Astrocyte of the hippocampus (primary cell): ENCODE results near the gene TRIM17.

Experiments
- DNase-seq: peaks from one replicate; pipeline ENCODE4 v3.0.0; 2011; ENCODE audit warnings: low read depth, low spot score

Gene TRIM17

DNA sequence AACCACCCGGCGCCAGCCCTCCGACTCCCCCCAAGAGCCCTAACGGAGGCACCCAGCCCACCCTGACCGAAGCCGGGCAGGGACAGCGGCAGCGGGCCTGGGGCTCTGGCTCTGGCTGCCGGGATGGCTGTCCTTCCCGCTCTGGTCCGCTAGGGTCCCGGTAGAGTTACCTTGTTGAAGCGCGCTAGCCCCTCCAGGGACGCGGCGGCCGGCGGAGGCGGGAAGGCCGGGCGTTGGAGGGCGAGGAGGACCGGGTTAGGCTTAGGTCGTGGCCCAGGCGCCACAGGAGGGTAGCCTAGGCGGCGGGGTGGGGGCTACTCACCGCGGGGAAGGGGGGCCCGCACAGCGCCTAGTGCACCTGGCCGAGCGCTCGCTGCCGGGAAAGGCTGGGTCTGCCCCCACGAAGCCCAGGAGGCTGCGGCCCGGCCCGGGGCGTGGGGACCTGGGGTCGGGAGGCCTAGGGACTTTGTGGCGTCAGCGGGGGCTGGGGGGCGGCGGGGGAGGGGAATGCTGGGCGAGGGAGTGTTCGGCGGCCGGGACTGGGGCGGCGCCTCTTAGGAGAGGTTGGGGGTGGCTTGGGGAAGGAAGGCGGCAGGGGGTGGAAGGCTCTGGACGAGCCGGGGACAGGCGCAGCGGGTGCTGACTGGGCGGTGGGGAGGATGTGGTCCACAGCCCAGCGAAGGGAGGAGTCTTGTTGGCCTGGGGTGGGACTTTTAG is at the start of gene TRIM17:
TSS of gene TRIM17 (minus strand) at position 645 of the 717 bp plus-strand sequence. CDS start 1,789 bp downstream, outside the sequence.
- DNase-seq: peak; percentile 71

DNA sequence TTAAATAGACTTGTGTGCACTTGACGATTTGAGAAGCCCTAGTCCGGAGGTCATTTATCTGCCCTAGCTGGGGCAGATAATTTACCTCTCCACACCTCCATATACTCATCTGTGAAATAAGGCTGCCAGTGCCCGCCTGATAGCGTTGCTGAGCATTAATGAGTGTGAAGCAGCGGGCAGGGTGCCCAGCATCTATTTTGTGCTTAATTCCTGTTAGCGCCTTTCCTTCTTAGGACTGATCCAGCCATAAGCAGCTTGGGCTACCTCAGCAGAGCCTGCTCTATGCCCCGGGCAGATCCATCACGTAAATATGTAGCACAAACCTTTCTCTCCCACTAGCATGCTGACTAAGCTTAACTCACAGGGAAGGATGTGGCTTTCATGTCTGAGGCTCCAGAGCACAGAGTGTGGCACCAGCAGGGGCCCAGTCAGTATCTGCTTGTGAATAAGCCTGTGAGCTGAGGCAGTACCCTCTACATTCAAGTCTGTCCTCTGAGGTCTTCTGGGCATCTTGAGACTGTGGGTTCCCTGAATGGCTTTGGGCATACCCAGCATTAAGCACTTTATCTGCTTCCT is 49.0 kb upstream of the TRIM17 start:
- no peak for DNase-seq

DNA sequence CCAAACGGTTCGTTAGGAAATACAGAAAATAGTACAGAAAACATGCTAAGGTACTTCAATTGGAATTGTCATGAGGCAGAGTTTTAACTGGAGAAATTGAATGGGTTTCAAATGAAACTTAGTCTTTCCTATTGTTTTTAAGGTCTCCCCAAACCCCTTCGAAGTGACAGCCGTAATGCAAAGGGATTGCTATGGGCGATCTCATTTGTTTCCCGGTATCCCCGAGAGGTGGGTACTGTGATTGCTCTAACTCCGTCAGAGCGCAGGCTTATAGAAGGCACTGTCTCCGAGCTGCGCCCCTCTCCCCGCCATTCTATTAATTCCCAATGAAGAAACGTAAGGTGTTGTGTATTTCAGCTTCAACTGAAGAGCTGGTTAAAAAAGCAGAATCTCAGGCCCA is 48.5 kb upstream of the TRIM17 start:
- no peak for DNase-seq

DNA sequence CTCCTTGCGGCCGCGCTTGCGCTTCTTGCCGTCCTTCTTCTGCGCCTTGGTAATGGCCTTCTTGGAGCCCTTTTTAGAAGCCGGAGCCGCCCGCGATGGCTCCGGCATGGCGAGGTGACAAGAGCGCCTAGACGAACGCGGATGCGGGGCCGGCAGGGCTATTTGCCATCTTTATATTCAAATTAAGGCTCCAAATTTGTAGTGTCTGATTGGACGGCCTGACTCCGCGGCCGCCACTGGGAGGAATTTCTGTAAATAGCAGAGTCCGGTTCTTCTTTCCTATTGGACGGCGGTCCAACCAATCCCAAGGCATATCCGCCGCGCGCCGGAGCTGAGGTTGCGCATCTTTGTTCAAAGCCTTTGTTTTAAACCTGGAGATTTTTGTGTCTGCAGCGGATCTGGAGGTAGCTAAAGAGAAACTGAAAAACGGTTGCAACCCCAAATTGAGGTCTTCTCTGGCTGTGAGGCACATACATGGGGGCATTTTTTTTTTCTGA is 47.9 kb upstream of the TRIM17 start:
- DNase-seq: peak; percentile 92

GRCh38 chr1:228463559-228464455 is 47.1 kb upstream of the TRIM17 start:
- DNase-seq: no peak

- DNase-seq: no peak
Measured at GRCh38 chr1:228463009-228463558, 46.4 kb upstream of the TRIM17 start.

DNA sequence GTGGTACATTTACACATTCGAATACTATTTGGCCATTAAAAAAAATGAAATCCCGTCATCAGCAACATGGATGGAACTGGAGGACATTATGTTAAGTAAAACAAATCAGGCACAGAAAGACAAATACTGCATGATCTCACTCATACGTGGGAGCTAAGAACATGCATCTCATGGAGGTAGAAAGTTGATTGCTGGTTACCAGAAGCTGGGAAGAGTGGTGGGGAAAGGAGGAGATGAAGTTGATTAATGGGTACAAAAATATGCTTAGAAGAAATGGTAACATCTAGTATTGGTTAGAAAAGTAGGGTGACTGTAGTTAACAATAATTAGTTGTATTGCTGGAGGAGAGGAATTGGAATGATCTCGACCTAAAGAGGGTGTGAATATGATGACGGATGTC is 45.9 kb upstream of the TRIM17 start:
- DNase-seq: no peak

GRCh38 chr1:228460821-228461220 is 44.2 kb upstream of the TRIM17 start:
- no peak for DNase-seq

DNA sequence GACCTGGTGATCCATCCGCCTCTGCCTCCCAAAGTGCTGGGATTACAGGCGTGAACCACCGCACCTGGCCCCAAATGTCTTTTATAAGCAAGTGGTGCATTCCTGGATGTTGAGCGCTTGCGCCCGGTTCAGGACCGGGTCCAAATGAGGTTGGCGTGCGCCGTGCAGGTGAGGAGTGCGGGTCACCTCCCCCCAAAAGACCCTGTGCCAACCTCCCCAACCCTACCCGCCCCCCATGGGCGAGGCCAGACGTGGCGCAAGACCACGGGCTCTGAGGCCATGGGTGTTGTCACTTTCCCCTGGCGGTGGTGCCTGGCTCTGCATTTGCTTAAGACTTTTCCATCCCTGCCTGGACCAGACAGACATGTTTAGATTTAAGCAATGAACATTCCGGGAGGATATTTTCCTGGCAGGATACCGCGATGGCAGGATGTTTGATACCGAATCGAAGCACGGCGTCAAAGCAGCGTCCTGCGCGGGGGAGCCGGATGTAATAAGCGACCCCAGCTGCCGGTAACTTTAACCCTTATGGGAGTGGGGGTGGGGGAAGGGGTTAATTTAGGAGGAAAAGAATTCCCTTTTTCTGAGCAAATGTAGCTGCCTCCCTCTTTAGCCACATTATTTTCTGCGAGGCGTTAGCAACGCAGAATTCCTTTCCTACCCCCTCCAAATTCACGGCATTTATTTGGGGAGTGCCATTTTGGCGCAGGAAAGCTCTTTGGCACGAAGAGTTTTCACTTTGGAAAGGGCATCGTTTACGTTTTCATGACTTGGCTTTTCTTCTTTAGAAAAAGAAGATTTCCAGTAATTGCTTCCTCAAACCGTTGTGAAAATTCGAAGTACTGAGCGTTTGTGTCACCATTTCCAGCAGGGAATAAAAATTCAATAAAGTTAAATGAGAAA is 42.7 kb upstream of the TRIM17 start:
- DNase-seq: peak; percentile 82

DNA sequence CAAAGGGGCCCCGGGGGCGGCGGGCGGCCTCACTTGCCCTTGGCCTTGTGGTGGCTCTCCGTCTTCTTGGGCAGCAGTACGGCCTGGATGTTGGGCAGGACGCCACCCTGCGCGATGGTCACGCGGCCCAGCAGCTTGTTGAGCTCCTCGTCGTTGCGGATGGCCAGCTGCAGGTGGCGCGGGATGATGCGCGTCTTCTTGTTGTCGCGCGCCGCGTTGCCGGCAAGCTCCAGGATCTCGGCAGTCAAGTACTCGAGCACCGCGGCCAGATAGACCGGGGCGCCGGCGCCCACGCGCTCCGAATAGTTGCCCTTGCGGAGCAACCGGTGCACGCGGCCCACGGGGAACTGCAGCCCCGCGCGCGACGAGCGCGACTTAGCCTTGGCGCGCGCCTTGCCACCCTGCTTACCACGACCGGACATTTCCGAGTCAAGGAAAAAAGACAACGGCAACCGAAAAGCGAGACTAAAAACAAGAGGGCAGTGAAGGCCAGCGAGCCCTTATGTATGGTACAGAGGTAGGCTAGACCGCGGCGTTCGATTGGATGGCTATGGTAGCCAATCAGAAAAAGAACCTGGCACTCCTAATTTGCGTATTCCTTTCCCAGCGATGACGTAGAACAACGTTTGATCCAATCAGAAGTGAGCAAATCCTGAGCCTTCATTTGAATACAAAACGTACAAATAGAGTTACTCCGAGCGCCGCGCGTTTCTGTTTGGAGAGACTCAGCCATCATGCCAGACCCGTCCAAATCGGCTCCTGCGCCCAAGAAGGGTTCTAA is 40.9 kb upstream of the TRIM17 start:
- peak; percentile 98 for DNase-seq

GRCh38 chr1:228457017-228457395 is 40.3 kb upstream of the TRIM17 start:
- no peak for DNase-seq

DNA sequence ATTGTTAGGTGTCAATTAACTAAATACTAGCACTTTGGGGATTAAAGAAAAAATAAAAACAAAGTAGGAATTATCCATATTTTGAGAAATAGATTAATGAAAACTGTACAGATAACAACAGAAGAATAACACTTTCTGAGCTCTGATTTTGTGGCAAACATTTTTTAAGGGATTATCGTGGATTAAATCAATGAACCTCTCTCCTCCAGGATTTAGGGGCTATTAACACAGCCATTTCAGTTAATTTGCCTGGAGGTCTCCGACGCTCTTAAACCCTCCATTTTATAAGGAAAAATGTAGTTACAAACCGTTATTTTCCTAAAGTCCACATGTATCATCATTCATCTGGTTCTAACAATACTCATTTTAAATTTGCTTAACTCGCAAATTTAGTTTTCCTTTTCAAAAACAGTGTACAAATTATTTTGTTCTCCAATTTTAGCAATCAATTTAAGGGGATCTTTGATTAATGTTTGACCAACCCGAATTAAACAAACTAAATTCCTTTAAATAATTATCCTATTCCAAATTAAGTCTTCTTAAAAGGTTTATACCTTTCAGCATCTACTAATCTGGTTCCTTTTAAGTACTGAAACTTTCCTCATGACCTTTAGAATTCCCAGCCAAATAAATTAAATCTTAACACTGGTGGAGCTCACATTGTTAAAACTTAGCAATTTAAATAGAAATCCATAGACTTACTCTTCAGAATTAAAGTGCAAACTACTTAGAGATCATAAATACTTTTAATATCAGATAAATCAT is 39.8 kb upstream of the TRIM17 start:
- no peak for DNase-seq

DNA sequence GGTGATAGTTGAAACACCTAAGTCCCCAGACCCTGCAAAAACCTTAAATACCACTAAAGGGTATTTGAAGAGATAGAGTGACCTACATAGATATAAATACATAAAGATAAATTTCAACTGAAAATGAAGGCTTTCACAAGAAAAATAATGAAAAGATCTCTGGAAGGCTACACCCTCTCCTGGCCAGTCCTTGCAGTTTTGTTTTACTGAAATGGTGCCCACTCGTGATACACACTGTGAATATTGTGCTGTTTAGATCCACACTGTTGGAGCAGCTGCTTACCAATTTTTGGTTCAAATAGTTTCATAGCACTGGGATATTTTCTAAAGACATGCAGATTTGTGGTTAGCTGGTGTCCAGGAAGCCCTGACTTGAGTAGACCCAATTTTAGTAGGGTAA is 39.1 kb upstream of the TRIM17 start:
- DNase-seq: peak; percentile 15

- DNase-seq: no peak
Measured at GRCh38 chr1:228454238-228454637, 37.6 kb upstream of the TRIM17 start.

GRCh38 chr1:228453614-228454013 is 37.0 kb upstream of the TRIM17 start:
- DNase-seq: no peak

GRCh38 chr1:228453022-228453560 is 36.4 kb upstream of the TRIM17 start:
- no peak for DNase-seq

DNA sequence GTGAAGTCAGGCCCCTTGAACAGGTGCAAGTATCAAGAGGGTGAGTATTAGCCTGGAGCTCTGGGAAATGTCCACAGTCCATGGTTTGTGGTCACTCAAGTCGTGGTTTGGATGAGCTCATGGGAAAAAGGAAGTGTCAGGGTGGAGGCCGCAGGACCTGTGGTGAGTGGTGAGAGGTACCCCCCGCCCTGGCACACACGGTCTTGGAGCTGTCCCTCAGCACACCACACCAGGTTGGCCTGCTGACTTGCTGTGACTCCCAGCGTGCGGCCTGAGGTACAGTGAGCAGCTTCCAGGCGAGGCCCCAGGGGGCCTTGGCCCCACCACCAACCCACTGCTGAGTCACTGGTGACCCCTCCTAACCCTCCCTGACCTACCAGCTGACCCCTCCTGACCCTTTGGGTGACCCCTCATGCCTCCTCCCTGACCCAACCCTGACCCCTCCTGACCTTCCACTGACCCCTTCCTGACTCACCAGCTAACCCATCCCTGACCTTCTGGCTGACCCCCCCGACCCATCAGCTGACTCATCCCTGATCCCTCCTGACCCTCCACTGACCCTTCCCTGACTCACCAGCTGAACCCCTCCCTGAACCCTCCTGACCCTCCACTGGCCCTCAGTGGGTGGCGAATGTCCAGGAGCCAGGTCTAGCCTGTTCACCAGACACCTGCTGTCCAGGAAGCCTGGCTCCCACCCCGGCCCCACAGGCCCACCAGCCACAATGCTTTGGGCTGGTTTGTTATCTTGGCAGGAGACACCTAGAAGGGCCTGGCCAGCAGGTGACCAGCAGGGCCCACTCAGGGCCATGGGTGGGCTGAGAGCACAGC is 35.7 kb upstream of the TRIM17 start:
- DNase-seq: peak; percentile 18

GRCh38 chr1:228450200-228450599 is 33.5 kb upstream of the TRIM17 start:
- DNase-seq: no peak
